Skeletal muscle tissue (tissue), 4 donors: ENCODE data around the gene PYM1. TPM values are rescaled to one million over a fixed set of nuclear protein-coding genes. Genes with fewer than 3 reads are reported as not detected.
"Not testable (repeated sequence)": the region's sequence is repeated elsewhere in the genome, so short reads cannot be mapped to it uniquely, and the experiment has no call there.

ENCODE experiments used
- H3K27ac ChIP-seq: one replicate; pipeline ENCODE4 v1.7.0; 2013; ENCODE audit warnings: mild to moderate bottlenecking, low read depth, low read length, inconsistent platforms
- H3K27me3 ChIP-seq, 3 donors: one replicate each; pipeline ENCODE4 v1.7.0; 2013; ENCODE audit warnings: low read length in 3 of 3; ENCODE audit not compliant: control insufficient read depth in 3 of 3, insufficient read depth in 3 of 3
- H3K36me3 ChIP-seq, 3 donors: one replicate each; pipeline ENCODE4 v1.7.0; 2013; ENCODE audit warnings: low read length in 3 of 3; ENCODE audit not compliant: control insufficient read depth in 3 of 3, insufficient read depth in 3 of 3
- H3K4me1 ChIP-seq, 3 donors: one replicate each; pipeline ENCODE4 v1.7.0; 2013; ENCODE audit warnings: low read length in 3 of 3, mild to moderate bottlenecking in 3 of 3; ENCODE audit not compliant: control insufficient read depth in 3 of 3, insufficient read depth in 3 of 3
- H3K4me3 ChIP-seq, 3 donors: one replicate each; pipeline ENCODE4 v1.7.0; 2013; ENCODE audit warnings: low read length in 3 of 3
- H3K9ac ChIP-seq, 3 donors: one replicate each; pipeline ENCODE4 v1.7.0; 2013; ENCODE audit warnings: low read length in 3 of 3, mild to moderate bottlenecking in 3 of 3, moderate library complexity in 2 of 3, low read depth in 1 of 3
- H3K9me3 ChIP-seq, 3 donors: one replicate each; pipeline ENCODE4 v1.7.0; 2013; ENCODE audit warnings: low read length in 3 of 3; ENCODE audit not compliant: control insufficient read depth in 3 of 3
- total RNA-seq: library from RNA; depleted of rRNA; stranded (reverse); fragments of >200 nt; gene quantifications from one replicate; pipeline ENCODE4 v1.2.3, GENCODE V29; 2014
- donor health status: Osteomylitis.

Gene PYM1
- total RNA-seq, 1 donor from 2014 or later: 16.2 TPM

DNA sequence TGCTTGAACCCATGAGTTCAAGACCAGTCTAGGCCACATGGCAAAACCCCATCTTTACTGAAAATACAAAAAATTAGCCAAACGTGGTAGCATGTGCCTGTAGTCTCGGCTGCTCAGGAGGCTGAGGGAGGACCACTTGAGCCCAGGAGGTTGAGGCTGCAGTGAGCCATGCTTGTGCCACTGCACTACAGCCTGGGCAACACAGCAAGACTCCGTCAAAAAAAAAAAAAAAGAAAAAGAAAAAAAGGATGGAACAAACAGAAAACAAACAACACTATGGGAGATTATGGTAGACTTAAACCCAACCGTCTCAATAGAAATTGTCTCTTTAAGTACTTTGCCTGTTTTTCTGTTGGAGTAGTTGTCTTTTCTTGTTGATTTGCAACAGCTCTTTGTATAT, 36.4 kb downstream of the PYM1 start:
- H3K9ac ChIP-seq: no peak overlapping the region
- no peaks in the 10 kb centered on the region for H3K4me1 ChIP-seq
- no peak overlapping the region for H3K4me3 ChIP-seq
- no peaks in the 10 kb centered on the region for H3K36me3 ChIP-seq
- H3K27ac ChIP-seq: no peak overlapping the region
- H3K9me3 ChIP-seq: no peaks in the 10 kb centered on the region
- H3K27me3 ChIP-seq: no peaks in the 10 kb centered on the region

DNA sequence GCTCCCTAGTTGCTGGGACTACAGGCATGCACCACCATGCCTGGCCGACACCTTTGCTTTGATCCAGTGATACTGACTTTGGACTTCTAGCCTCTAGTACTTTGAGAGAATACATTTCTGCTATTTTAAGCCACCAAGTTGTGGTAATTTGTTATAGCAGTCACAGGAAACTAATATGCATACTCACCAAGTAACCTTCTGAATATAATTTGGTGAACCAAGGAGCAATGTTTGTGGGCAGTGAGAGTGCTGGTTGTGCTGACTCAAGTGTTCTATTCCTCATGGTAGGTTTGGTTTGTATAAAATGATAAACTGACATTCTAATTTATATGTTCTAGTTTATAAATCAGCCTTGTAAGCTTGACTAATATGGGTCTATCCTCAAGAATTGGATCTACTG, 42.6 kb downstream of the PYM1 start:
- Histone ChIP-seq H3K27ac (no peak overlapping the region), H3K4me1 (no peaks in the 10 kb centered on the region), H3K4me3 (no peak overlapping the region), H3K36me3 (no peaks in the 10 kb centered on the region), H3K27me3 (no peaks in the 10 kb centered on the region), H3K9me3 (no peaks in the 10 kb centered on the region), H3K9ac (no peak overlapping the region)

DNA sequence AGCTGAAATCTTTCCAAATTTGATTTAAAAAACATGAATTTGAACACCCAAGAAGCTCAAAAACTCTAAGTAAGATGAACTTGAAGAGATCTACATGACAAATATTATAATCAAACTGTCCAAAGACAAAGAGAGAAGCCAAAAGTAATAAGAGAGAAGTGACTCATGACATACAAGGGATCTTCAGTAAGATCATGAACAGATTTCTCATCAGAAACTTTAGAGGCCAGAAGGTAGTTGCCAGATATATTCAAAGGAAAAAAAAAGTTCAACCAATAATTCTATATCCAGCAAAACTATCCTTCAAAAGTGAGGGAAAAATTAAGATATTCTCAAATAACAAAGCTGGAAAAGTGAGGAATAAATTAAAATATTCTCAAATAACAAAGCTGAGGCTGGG, 49.9 kb downstream of the PYM1 start:
- Histone ChIP-seq H3K4me3 (no peak overlapping the region), H3K9me3 (peaks cover 0 to 3% (median 0%) of the 10 kb centered on the region in 3 donors), H3K4me1 (no peaks in the 10 kb centered on the region)

DNA sequence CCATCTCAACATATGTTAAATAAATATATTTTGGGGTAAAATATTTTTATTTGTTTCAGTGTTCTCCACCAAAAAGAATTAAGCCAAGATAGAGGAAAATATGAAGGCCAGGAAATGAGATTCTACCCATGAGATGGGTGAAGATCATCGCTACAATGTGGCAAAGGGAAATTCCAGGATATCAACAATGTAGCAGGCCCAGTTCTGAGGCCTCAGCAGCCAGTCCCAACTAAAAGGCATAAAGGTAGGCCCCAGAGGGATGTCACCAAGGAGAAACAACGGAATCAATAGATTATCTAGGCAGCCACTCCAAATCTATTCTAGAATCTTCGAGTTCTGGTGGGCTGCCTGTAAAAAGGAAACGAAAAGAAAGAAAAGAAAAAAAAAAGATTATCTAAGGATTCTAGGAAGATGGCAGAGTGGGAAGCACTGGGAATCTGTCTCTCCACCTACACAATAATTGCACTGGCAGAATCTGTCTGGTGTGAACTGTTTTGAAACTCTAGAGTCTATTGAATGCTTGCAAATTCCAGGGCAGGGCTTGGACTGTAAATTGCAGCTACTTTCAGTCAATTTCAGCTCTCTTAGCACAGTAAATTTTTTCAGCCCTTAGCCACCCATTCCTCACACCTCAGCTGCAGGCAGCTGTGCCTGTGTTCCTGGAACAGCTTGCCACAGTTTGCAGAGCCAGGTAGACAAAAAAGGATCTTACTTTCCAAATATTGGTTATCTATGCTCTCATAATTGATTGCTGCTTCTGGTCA, 51.8 kb downstream of the PYM1 start:
- peaks cover 0 to 3% (median 0%) of the 10 kb centered on the region in 3 donors for H3K9me3 ChIP-seq
- no peaks in the 10 kb centered on the region for H3K27me3 ChIP-seq
- no peak overlapping the region for H3K27ac ChIP-seq
- H3K4me3 ChIP-seq: no peak overlapping the region
- H3K9ac ChIP-seq: no peak overlapping the region
- no peaks in the 10 kb centered on the region for H3K4me1 ChIP-seq
- H3K36me3 ChIP-seq: no peaks in the 10 kb centered on the region

More for the DNA sequence above, 49.9 kb downstream of the PYM1 start:
- Histone ChIP-seq H3K9ac (no peak overlapping the region), H3K27ac (no peak overlapping the region), H3K36me3 (no peaks in the 10 kb centered on the region), H3K27me3 (no peaks in the 10 kb centered on the region)

DNA sequence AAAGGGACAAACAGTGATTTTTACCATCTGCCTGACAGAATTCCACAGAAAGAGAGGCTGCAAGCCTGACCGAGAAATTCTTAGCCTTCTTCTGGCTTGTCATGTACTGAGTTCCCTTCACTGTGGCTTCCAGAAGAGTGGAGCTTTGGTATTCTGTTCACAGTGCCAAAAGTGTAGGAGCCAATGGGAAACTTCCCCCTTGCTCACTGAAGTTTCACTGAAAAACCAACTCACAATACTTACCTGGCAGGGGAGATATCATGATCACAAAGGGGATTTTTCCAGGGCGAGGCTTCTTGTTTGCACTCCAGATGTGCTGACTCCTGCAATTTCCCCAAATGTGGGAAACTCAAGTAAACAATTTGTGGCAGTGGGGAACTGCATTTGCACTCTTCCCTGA, 53.3 kb downstream of the PYM1 start:
- H3K4me1 ChIP-seq: no peaks in the 10 kb centered on the region
- H3K4me3 ChIP-seq: no peak overlapping the region
- H3K27me3 ChIP-seq: no peaks in the 10 kb centered on the region
- no peaks in the 10 kb centered on the region for H3K36me3 ChIP-seq
- H3K9me3 ChIP-seq: peaks cover 0 to 3% (median 0%) of the 10 kb centered on the region in 3 donors
- no peak overlapping the region for H3K9ac ChIP-seq
- no peak overlapping the region for H3K27ac ChIP-seq

DNA sequence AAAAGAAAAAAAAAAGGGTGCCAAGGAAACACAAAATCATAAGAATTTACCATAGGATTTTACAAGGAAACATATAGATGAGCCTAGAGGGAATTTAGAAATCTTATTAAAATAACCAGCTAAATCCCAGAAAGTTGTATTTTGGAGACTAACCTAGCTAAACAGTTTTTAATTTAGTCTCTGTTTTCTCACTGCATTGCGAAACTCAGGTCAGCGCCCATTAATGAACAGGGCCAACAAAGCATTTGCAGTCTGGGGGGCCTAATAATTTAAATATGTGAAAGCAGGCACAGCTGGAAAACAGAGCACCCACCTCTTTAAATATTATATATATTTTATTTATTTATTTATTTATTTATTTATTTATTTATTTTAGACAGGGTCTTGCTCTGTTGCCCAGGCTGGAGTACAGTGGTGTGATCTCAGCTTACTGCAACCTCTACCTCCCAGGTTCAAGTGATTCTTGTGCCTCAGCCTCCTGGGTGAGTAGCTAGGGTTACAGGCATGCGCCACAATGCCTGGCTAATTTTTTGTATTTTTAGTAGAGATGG, 61.2 kb downstream of the PYM1 start:
- H3K9me3 ChIP-seq, H3K4me1 ChIP-seq, H3K36me3 ChIP-seq, H3K9ac ChIP-seq, H3K27me3 ChIP-seq, H3K4me3 ChIP-seq, H3K27ac ChIP-seq: not testable (repeated sequence)

DNA sequence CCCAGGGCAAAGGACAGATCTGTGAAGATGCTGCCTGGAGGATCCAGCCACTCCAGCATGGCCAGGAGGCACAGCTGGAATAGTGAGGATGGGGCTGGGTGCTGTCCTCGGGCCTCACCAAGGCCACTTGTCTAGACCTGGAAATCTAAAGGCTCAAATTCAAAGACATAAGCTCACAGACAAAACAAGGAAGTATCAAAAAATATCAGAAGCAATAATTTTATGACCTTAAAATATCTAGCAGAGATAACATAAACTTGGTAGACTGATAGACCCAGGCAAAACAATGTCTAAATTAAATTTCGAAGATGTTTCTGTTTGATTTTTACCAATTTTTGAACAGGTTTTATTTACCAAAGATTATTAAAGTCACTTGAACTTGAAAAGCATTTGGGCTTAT, 62.4 kb downstream of the PYM1 start:
- Histone ChIP-seq H3K9me3 (peaks cover 0 to 2% (median 0%) of the 10 kb centered on the region in 3 donors), H3K36me3 (no peaks in the 10 kb centered on the region), H3K27ac (no peak overlapping the region), H3K9ac (no peak overlapping the region), H3K4me3 (no peak overlapping the region), H3K4me1 (no peaks in the 10 kb centered on the region), H3K27me3 (no peaks in the 10 kb centered on the region)

DNA sequence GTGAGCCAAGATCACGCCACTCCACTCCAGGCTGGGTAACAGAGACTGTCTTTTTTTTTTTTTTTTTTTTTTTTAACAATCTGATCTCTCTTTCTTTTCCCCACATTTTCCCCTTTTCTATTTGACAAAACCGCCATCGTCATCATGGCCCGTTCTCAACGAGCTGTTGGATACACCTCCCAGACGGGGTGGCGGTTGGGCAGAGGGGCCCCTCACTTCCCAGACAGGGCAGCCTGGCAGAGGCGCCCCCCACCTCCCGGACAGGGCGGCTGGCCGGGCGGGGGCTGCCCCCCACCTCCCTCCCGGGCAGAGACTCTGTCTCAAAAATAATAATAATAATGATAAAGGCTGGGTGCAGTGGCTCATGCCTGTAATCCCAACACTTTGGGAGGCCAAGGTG, 64.8 kb downstream of the PYM1 start:
- H3K36me3 ChIP-seq, H3K4me3 ChIP-seq, H3K27ac ChIP-seq, H3K27me3 ChIP-seq, H3K4me1 ChIP-seq, H3K9me3 ChIP-seq, H3K9ac ChIP-seq: not testable (repeated sequence)

DNA sequence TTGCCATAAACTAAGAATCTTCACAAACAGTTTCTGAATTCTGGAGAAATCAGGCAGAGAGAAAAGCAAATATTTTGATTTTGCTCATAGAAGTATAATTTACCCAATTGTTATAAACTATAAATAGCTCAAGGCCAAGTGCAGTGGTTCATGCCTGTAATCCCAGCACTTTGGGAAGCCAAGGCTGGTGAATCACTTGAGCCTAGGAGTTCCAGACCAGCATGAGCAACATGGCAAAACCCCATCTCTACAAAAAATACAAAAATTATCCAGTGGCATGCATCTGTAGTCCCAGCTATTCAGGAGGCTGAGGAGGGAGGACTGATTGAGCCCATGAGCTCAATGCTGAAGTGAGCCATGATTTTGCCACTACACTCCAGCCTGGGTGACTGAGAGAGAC, 65.4 kb downstream of the PYM1 start:
- H3K36me3 ChIP-seq: no peaks in the 10 kb centered on the region
- no peak overlapping the region for H3K9ac ChIP-seq
- peaks cover 0 to 2% (median 0%) of the 10 kb centered on the region in 3 donors for H3K9me3 ChIP-seq
- no peaks in the 10 kb centered on the region for H3K27me3 ChIP-seq
- no peaks in the 10 kb centered on the region for H3K4me1 ChIP-seq
- H3K4me3 ChIP-seq: no peak overlapping the region
- H3K27ac ChIP-seq: no peak overlapping the region

DNA sequence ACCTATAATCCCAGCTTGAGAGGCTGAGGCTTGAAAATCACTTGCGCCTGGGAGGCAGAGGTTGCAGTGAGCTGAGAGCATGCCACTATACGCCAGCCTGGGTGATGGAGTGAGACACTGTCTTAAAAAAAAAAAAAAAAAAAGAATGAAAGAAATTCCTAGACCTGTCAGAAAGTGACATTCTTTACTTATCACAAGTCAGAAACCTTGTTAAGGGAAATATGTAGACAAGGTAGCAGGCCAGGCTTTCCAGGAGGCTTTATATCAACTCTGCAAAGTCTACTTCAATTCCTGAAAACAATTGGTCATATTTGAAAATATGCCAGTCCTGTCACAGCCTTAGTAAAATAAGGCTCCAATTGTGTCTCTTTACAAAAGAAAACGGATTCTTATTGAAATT, 65.8 kb downstream of the PYM1 start:
- H3K36me3 ChIP-seq: no peaks in the 10 kb centered on the region
- no peak overlapping the region for H3K9ac ChIP-seq
- H3K4me1 ChIP-seq: no peaks in the 10 kb centered on the region
- no peaks in the 10 kb centered on the region for H3K27me3 ChIP-seq
- H3K4me3 ChIP-seq: no peak overlapping the region
- peaks cover 0 to 2% (median 0%) of the 10 kb centered on the region in 3 donors for H3K9me3 ChIP-seq
- no peak overlapping the region for H3K27ac ChIP-seq
